Ishikawa (cell line): ENCODE results near the gene FN3KRP.

Source experiments
- CEBPB ChIP-seq: IDR thresholded peaks from 2 replicates; pipeline ENCODE4 v1.6.1; 2012
- CREB1 ChIP-seq: IDR thresholded peaks from 2 replicates; pipeline ENCODE4 v1.6.1; 2012; ENCODE audit warnings: low read depth
- EGR1 ChIP-seq: IDR thresholded peaks from 2 replicates; pipeline ENCODE4 v1.6.1; 2012
- EP300 ChIP-seq: IDR thresholded peaks from 2 replicates; pipeline ENCODE4 v1.6.1; 2012; ENCODE audit warnings: borderline replicate concordance
- FOXM1 ChIP-seq: IDR thresholded peaks from 2 replicates; pipeline ENCODE4 v1.6.1; 2012; ENCODE audit warnings: low read depth, borderline replicate concordance
- MAX ChIP-seq: IDR thresholded peaks from 2 replicates; pipeline ENCODE4 v1.6.1; 2012
- NFIC ChIP-seq: IDR thresholded peaks from 2 replicates; pipeline ENCODE4 v1.6.1; 2012
- RAD21 ChIP-seq: IDR thresholded peaks from 2 replicates; pipeline ENCODE4 v1.6.1; 2012; ENCODE audit warnings: low read depth
- REST ChIP-seq: IDR thresholded peaks from 2 replicates; pipeline ENCODE4 v1.6.1; 2012; ENCODE audit warnings: low read depth, mild to moderate bottlenecking
- TAF1 ChIP-seq: IDR thresholded peaks from 2 replicates; pipeline ENCODE4 v1.6.1; 2012; ENCODE audit warnings: low read depth, mild to moderate bottlenecking
- TCF12 ChIP-seq: IDR thresholded peaks from 2 replicates; pipeline ENCODE4 v1.6.1; 2012; ENCODE audit warnings: low read depth
- TEAD4 ChIP-seq: IDR thresholded peaks from 2 replicates; pipeline ENCODE4 v1.6.1; 2012
- USF1 ChIP-seq: IDR thresholded peaks from 2 replicates; pipeline ENCODE4 v1.6.1; 2012
- YY1 ChIP-seq: IDR thresholded peaks from 2 replicates; pipeline ENCODE4 v1.6.1; 2012; ENCODE audit warnings: low read depth
- ZBTB7A ChIP-seq: IDR thresholded peaks from 2 replicates; pipeline ENCODE4 v1.6.1; 2012; ENCODE audit warnings: low read depth

Gene FN3KRP

DNA sequence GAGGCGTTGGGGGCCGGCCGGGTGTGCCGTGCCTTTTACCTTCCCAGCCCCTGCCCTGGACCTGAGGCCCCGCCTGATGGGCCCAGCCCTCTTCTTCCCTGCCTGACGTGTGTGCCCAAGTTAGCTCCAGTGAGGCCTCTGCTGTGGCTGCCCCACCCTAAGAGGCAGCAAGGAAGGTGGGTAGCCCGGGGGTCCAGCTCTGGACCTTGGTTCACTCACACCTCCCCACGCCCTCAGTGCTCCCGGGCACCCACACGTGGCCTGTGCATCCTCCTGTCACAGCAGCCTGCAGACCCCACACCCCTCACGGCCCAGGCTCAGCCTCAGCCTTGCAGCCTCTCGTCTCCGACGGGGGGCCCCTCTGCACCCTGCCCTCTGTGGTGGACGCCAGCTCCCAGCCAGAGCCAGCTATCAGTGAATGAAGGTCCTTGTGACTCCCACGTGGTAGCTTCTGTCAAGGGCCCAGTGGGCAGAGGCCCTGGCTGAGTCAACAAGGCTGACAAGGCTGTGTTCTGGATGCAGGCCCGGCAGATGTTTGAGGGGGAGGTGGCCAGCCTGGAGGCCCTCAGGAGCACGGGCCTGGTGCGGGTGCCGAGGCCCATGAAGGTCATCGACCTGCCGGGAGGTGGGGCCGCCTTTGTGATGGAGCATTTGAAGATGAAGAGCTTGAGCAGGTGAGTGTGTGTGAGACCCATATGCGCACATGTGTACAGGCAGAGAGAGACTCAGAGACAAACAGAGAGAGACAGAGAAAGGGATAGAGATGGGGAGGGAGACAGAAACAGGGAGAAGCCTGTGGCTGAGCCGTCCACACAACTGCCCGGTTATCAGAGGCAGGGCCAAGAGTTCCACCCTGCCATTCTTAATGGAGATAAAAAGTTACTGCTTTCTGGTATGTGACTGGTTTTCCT is 21.7 kb downstream of the FN3KRP start:
- TF ChIP-seq FOXM1 (no peak), REST (no peak), TCF12 (no peak), TEAD4 (no peak), ZBTB7A (no peak), CREB1 (no peak), NFIC (no peak), EGR1 (no peak)

GRCh38 chr17:82740906-82741759 is 24.6 kb downstream of the FN3KRP start:
- TF ChIP-seq REST, result no peak
- TF ChIP-seq TAF1, result no peak
- 0 out of 2 replicates have a peak, but pooled peaks have one; percentile 23 for TF ChIP-seq USF1

DNA sequence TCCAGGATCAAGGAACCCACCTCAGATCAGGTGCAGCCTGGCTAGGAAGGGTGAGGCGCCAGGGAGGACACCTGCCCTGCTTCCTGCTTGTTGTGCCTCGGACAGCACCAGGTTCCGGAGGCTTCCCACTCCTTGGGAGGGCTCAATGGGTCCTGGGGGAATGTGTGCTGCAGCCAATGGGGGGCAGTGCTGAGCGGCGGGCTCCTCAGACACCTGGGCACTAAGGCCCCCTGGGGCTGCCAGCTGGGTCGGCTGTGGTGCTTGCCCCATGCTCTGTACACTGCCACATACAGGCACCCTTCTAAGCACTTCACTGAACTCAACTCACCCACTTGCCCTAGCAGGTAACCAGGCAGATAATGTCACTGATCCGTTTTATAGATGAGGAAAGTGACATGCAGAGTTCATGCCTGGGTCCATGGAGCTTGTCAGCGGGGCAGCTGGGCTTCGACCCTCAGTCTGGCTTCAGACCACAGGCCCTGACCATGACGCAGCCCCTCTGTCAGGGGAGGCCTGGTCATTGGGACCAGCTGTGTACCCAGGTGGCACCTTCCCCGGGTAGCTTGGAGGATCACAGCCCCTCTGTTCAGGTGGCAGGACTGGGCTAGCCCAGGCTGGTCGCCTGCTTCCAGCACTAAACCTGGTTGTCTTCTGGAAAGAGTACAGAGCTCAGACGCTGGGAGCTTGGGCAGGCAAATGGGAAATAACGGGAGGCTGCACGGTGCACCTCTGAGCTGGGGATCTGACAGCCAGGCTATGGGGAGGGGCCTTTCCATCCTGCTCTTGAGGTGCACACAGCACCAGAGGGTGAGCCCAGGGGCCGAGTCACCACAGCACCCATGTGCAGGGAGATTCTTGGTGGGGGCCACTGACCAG is 27.1 kb downstream of the FN3KRP start:
- TF ChIP-seq FOXM1 (no peak), EP300 (no peak), MAX (no peak), RAD21 (no peak), CREB1 (no peak), CEBPB (no peak)

GRCh38 chr17:82745524-82745923 is 29.0 kb downstream of the FN3KRP start:
- TF ChIP-seq CEBPB, result no peak
- no peak for TF ChIP-seq TEAD4
- TF ChIP-seq EP300, result no peak
- TF ChIP-seq REST, result no peak
- no peak for TF ChIP-seq TCF12
- no peak for TF ChIP-seq TAF1
- no peak for TF ChIP-seq YY1
- TF ChIP-seq FOXM1, result no peak
- no peak for TF ChIP-seq RAD21
- TF ChIP-seq EGR1, result no peak
